Muscle of back (tissue), 11 donors: ENCODE measurements around the gene TRUB1. TPM values are rescaled to one million over a fixed set of nuclear protein-coding genes. Genes with fewer than 3 reads are reported as not detected.
"Not testable (repeated sequence)": the region's sequence is repeated elsewhere in the genome, so short reads cannot be mapped to it uniquely, and the experiment has no call there.

Experiments
- DNase-seq, 3 donors: peaks; one replicate each; pipeline versions ENCODE4 v3.0.0 to v3.0.0-alpha.2; 2013
- polyA plus RNA-seq, 10 donors: library from polyadenylated mRNA; unstranded; fragments of 120-200 nt; gene quantifications; one replicate each; pipeline ENCODE4 v1.2.1, GENCODE V29; 2013; ENCODE audit not compliant: insufficient read length in 10 of 10

Gene TRUB1
- polyA plus RNA-seq, 10 donors, result 17.5 to 27.2 (median 19.9) TPM

DNA sequence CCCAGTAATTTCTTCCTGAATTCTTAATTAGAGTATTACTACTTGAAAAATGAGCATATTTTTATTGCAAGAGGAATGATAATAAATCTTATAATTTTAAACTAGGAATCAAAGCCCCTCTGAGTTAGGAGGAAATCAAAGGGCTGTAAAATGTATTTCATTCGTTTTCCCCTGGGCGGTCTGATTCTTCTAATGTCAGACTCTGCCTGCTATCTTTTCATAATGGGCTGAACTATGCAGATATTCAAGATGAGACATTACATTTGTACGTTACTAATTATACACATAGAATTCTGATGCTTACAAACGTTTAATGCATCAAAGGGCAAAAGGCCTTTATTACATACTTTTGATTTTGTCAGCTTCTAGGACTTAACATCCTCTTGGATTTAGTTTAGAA, 16.0 kb upstream of the TRUB1 start:
- no peak for DNase-seq

DNA sequence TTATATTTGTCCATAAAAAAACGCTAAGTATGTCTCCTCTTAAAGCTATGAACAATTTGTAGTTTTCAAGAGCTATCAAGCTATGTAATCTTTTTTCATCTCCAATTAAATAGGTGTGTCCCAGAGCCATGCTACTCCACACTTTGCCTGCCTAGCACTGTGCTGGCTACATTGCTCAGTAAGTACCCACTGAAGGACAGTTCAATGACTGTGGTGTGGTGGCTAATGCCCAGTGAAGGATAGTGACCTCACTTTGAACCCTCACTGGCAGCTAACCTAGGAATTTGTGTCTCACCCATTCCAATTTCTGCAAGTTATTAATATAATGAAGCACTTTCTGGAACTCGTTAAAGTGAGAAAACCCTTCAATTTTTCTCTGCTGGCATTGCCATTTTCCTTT, 14.4 kb upstream of the TRUB1 start:
- no peak for DNase-seq

DNA sequence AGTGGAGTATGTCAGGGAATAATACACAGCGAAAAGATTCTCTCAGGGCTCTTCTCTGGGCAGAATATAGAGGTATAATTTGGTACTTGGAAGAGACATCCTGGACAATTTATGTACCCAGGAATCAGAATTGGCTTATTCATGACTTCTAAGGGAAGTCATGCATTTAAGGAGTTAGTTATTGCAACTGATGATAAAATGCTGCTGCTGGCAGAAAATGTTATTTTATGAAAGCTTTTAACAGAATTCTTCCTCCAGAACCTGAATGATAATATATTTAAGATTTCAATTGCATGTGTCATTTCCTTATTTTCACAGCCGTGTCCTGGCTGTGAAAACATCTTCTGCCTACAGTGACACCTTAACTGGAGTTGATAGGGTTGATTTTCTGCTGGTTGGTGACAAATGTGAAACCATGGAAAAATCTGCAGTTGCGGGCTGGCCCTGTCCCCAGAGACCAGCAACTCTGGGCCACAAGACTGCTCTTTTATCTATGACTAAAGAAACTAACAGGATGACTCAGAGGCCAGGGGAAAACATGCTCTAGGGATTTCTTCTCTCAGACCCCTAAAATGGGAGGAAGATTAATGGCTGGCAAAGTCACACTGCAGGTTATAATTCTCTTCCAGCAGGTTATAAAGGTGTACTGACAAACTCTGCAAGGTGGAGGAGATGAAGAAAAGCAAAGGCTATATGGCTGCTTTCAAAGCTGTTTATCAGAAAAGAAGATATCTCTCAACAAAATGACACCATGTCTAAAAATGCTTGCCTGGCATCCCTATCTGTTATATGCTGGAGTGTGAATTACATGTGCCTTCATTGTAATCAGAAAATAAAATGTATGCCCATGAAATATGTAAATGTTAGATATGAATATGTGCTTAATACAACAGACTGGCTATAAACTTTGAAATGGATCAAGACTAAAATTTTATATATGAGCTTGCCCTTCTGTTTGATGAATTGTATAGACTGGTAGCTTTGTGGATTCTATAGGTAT, 12.1 kb upstream of the TRUB1 start:
- no peak for DNase-seq

DNA sequence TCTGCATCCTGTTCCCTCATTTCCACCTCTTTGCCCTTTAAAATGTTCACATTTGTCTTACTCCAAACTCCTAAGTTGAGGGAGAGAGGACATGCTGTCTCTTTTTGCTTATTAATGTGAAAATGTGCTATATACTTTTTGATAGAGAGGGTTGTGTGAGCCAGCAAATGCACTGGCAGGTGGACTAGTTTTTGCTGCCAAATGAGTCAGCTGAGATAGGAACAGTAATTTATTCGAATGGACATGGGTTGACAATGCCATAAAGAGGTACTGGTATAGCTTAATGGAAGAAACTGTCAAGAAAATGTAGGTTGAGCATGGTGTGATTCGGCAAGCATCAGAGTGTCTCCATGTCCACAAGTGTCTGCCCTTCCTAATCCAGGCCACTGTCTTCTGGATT, 9.2 kb upstream of the TRUB1 start:
- DNase-seq, result no peak

DNA sequence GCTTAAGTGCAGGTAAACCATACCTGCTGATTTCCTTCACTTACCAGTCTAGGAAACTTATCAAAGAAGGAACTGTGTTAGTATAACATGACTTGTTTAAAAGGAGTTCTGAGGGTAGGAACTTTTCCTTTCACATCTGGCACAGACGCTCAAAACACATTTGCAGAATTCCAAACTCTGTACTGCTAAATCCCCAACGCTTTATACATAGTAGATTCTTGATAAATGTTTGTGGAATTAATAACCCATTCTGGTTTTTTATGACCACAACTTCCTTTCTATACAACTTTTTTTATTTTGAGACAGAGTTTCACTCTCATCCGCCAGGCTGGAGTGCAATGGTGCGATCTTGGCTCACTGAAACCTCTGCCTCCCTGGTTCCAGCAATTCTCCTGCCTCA, 7.7 kb upstream of the TRUB1 start:
- DNase-seq, result no peak

DNA sequence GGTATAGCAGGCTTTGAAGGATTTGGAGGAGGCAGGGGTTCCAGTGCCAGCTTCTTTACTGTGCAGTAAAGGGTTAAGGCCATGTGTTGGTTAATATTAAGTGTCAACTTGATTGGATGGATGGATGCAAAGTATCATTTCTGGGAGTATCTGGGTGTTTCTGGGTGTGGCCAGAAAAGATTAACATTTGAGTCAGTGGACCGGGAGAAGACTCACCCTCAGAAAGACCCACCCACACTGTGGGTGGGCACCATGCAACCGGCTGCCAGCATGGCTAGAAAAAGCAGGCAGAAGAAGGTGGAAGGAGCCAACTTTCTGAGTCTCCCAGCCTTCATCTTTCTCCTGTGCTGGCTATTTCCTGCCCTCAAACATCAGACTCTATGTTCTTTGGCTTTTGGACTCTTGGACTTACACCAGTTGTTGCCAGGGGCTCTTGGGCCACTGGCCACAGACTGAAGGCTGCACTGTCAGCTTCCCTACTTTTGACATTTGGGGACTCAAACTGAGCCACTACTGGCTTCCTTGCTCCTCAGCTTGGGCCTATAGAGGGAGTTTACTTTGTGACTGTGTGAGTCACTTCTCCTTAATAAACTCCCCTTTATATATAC, 6.8 kb upstream of the TRUB1 start:
- DNase-seq, result no peak

DNA sequence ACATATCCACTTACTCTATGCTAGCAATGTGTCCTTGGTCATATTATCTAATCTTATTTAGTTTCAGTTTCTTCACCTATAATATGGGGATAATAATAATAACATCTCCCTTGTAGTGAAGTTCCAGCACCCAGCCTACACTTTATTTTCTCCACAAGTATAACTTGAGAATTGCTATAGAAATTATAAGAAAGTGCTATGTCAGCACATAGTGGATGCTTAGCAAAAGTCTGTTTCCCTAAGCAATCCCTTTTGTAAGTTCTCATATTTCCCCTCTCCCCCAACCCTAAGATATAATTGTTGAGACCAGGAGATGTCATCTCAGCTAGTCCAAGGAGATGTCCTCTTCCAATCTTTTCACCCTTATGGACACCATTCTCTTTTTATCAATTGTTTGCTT, 5.8 kb upstream of the TRUB1 start:
- DNase-seq, result no peak

DNA sequence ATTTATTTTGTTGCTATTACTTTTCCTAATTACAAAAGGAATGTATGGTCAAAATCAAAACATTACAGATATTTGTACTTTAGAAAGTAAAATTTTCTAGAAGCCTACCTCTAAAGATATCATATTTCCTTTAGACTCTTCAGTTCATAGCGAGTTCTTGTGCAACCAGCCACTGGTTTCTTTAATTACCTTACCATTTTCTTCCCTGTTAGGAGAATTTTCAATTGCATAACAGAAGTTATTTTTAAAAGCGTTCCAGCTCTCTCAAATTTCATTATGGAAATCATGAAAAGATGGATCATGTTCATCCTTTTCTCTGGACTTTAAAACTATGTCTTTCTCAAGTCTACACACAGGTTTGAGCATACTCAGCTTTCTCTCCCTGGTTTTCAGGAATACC, 5.0 kb upstream of the TRUB1 start:
- no peak for DNase-seq

DNA sequence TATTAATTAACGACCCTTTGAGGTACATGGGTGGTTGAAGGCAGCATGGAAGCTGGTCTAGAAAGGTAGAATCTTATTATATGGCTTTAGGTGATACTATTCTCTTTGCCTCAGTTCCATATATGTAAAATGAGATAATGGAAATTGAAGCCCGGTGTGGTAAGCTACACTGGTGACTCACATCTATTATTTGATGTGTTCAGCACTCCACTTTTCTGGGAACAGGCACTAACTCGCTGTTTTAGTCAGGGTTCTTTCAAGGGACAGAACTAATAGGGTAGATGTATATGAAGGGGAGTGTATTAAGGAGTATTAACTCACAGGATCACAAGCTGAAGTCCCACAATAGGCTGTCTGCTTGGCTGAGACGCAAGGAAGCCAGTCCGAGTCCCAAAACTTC, 4.4 kb upstream of the TRUB1 start:
- DNase-seq, result no peak

DNA sequence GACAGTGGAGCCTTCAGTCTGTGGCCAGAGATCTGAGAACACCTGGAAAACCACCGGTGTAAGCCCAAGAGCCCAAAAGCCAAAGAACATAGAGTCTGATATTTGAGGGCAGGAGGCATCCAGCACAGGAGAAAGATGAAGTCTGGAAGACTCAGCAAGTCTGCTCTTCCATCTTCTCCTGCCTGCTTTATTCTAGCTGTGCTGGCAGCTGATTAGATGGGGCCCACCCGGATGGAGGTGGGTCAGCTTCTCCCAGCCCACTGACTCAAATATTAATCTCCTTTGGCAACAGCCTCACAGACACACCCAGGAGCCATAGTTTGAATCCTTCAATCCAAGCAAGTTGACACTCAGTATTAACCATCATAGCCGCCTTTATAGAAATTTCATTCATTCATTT, 4.0 kb upstream of the TRUB1 start:
- DNase-seq, result not testable (repeated sequence)

DNA sequence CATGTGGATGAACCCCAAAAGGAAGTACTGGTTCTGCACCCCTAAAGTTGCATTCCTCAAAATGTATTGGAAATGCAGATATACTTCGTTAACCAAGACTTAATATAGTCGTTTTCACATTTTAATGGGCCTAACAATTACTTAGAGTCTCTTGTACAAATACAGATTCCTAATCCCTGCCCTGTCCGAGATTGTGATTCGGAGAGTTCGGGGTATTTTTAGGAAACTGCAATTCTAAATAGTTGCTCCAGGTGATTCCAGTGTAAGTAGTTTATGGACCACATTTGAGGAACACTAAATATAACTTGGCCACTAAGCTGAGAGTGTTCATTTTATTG, 830 bp downstream of the TRUB1 start:
- DNase-seq, result no peak

DNA sequence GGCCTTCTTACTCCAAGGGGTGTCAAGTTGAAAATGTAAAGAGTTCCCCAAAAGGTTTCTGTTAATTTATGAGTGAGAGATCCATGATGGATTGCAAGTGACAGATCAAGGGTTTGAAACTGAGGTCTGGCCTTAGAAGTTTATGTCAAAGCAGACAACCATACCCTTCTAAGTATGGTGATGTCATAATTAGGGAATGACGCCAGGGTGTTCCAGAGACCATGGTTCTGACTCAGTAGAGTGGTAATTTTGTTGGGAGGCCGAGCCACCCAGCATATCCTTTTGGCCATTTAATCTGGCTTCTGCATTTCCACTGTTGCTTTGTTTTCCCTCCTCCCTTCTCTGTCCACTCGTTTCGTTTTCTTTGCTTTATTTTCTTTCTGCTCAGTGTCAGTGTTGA, 2.7 kb downstream of the TRUB1 start:
- DNase-seq, result no peak

DNA sequence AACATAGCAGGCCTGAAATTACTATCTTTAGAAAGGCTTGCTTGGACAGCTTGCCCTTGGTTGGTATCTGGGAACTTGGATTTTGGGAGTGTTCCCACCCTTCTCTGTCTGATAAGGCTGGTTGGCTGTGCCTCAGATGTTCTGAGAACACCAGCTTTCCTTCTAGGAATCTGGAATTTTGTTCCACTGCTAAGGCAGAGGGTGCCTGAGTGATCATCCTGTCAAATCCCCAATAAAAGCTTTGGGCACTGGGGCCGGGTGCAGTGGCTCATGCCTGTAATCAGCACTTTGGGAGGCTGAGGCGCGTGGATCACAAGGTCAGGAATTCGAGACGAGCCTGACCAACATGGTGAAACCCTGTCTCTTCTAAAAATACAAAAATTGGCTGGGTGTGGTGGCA, 5.0 kb downstream of the TRUB1 start:
- DNase-seq, result no peak

DNA sequence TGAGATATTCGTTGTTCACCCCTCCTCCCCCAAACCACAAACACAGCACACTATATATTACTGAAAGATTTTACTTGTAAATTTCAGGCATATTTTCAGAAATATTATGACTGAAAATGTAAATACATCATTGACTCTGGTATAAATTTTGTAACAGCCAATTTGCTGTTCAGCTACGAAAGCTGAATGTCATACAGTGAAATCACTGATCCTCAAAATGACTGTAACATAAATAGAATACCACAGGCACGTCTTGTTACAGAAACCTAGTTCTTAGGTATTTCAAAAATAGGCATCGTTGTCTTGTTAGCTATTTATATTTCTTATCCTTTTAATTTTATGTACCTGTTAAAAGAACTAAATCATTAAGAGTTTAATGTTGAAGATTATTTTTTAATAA, 15.1 kb downstream of the TRUB1 start:
- no peak for DNase-seq

DNA sequence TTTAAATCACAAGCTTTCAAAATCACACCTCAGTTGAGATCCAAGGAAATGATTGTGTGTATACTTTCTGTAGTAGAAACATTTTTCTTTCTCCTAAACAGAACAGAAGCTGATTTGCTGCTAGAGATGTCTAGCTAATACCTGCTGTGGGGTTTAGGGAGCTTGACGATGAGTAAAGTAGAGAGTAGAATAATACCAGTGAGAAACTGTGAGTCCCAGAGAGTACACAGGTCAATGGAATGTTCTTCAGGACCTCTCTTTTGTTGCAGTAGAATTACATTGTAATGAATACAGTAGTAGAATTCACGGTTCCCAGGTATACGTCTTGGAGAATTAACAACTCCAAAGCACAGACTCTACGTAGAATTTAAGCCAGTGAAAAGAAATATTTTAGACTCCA, 18.0 kb downstream of the TRUB1 start:
- DNase-seq, result no peak

DNA sequence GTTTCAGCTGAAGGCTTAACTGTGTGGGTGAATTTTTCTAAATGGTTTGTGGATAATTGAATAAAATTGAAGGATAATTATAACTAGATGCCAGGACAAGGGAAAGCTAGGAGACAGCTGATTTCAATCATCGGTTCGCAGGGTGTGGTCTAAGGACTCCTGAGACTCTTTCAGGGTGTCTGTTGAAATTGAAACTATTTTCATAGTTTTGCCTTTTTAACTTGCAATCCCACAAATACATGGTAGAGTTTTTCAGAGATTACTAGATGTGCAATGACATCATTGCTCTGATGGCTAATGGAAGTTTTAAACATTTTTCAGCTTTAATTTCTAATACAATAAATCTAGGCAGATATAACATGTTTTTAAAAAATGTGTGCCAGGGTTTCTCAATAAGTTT, 18.5 kb downstream of the TRUB1 start:
- no peak for DNase-seq

DNA sequence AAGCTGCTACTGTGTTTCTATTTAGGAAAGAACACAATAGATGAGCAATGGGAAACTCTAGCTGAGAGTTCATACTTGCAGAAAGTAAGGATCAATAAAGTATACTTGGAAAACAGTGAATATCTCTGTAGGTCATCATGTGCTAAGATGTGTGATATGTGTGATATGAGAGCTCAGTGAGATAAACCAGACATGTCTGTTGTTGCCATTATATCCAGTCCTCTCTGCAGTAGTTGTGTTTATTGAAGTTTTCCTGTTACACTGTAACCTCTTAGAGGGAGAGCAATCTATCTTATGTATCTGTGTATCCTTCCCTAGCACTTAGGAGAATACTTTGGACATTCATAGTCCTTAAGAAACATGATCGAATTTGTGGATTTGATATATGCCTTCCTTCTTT, 19.1 kb downstream of the TRUB1 start:
- DNase-seq, result no peak

DNA sequence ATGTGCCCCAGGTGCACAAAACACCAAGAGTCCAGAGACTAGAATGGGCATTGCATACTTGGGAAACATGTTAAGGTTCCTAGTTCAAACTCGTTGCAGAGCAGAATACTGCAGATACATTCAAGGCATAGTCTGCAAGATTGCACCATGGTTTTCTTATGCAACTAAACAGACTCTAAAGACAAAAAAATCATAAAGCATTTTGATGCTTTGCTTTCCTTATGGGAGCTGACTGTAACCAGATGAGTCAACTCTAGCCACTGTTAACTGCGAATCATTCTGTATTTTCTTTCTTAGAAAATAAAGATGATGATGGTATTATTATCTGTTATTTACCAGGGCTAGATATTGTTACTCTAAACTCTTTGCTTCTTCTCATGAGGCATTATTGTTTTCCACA, 19.7 kb downstream of the TRUB1 start:
- no peak for DNase-seq

DNA sequence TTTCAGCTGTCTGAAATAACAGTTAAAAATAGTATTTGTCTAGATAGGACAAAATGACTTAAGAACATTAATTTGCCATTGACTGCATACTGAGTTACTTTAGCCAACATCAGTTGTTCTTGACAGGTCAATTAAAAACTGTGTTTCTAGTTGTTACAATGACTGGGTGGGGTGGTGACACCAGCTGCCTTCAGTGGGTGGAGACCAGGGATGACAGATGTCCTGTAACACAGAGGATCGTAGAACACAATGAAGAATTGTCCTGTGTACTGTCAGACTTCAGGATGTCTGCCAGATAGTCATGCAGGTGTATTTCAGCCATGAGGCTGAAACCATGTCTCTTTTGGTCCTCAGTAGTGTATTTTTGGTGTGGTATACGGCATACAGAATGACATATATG, 24.4 kb downstream of the TRUB1 start:
- no peak for DNase-seq

DNA sequence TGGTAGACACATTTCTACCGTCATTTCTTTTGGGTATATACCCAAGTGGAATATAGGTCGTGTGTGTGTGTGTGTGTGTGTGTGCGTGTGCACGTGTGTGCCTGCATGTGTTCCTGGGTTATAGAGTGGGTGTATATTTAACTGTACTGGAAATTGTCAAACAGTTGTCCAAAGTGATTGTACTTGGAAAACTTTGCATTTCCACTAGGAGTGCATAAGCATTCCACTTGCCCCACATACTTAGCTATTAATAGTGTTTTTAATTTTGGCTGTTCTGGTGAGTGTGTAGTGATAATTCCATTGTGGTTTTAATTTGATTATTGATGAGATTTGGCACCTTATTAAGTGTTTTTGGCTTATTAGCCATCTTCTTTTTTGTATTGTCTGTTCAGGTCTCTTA, 25.9 kb downstream of the TRUB1 start:
- no peak for DNase-seq

DNA sequence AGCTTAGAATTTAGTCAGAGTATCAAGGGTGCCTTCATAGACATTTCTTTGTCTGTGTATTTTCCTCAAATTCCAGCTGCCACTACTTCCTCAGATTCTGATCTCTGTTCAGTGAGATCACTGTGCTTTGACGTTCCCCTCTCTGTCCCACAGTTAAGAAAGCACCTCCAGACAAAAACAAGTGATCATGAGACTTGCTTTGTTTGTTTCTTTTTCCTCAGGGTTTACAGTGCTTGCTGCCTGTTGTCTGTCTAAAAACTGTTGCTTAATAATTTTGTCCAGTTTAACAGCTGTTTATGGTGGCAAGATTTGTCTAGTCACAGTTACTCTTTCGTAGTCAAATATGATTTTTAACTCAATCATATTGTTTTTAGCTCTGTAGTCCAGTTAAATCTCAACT, 29.1 kb downstream of the TRUB1 start:
- DNase-seq, result no peak

DNA sequence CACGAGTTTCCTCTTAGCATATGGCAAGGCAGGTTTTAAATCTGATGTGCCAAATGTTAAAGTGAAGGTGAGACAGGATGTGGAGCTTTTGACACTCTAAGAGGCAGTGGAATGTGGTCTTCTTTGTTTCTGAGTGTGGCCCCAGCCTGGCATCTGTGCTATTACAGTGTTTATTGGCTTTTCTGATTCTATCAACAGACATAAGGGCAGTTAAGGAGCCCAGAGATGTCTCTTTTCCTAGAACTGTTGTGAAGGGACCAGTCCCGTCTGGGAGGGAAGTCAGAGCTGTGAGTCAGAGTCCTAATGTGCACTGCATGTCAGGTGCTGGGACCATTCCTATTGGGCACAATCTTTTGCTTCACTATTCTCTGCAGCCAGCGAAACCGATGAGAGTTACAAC, 32.5 kb downstream of the TRUB1 start:
- DNase-seq, result no peak

DNA sequence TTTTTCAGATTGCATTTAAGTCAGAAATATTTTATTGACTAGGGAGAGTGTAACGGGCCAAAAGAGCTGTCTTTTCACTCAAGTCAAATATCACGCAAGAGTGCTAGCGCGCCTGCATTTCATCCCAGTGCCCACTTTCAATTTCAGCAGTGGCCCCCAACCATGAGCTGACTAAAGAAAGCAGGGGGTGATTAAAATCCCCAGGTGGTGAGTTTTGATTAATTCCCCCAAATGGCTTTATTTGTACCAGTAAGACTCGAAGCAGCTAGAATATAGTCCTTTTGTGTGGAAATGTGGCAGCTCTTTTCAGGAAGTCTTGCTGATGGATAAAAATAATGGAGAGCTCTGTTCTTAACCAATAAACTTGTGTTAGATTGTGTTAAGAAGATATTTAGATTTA, 35.3 kb downstream of the TRUB1 start:
- DNase-seq, result no peak

DNA sequence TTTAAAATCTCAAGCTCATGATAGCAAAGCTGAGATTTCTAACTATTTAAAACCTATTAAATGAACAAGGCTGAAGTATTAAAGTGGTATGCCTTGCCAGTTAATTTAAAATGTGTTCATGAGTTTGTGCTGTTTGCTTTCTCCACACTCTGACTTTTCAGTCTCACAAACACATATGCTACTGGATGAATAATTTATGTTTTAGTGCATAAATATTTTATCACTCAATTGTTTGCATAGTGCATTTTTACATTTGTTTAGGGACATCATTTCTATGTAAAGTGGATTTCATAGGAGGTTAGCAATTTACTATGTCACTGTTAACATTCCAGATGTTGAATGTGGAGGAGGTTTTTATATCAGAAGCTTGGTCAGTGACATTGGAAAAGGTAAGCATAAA, 36.0 kb downstream of the TRUB1 start:
- no peak for DNase-seq
